OCI-LY7 (cell line): ENCODE results near the gene RAD23B. TPM values are rescaled to one million over a fixed set of nuclear protein-coding genes. Genes with fewer than 3 reads are reported as not detected.

Source experiments
- BruUV-seq: library from RNA; stranded (reverse); fragments of 400-500 nt; replicated peaks from 2 replicates; lab custom pipeline; 2021; lab: Mats Ljungman, UMichigan
- CTCF ChIA-PET: fragments of 300-600 bp; sonication (Branson Sonifier 250); formaldehyde crosslinking; loops from one replicate; lab custom pipeline; 2022; ENCODE audit warnings: antibody characterized with exemption; ENCODE audit not compliant: unreplicated experiment; lab: Charles Lee
- POLR2A ChIA-PET: fragments of 300-600 bp; sonication (Branson Sonifier 250); formaldehyde crosslinking; loops from one replicate; lab custom pipeline; 2022; ENCODE audit warnings: antibody characterized with exemption; lab: Charles Lee
- DNase-seq: peaks from one replicate; pipeline ENCODE4 v3.0.0-alpha.2; 2015; ENCODE audit warnings: low spot score
- H2AFZ ChIP-seq: fragments of 200-600 bp; sonication (generic), shearing (Covaris generic); 2 replicates; pipeline ENCODE4 v1.6.1; 2014; ENCODE audit warnings: mild to moderate bottlenecking, antibody characterized with exemption, low read length, moderate library complexity
- H3K27ac ChIP-seq: fragments of 200-600 bp; sonication (generic); 2 replicates; pipeline ENCODE4 v1.5.1; 2014; ENCODE audit warnings: mixed run types, low read depth, mild to moderate bottlenecking, moderate library complexity, low read length, inconsistent platforms; ENCODE audit not compliant: poor library complexity, severe bottlenecking
- H3K36me3 ChIP-seq: fragments of 200-600 bp; sonication (generic); 2 replicates; pipeline ENCODE4 v1.6.1; 2014; ENCODE audit warnings: mild to moderate bottlenecking, antibody characterized with exemption, low read length, moderate library complexity, mixed read lengths; ENCODE audit not compliant: insufficient read depth
- H3K4me1 ChIP-seq: fragments of 200-600 bp; sonication (generic); 2 replicates; pipeline ENCODE4 v1.5.1; 2014; ENCODE audit warnings: mild to moderate bottlenecking, low read length; ENCODE audit not compliant: insufficient read depth, poor library complexity, severe bottlenecking
- H3K4me2 ChIP-seq: fragments of 200-600 bp; sonication (generic); 2 replicates; pipeline ENCODE4 v1.6.1; 2014; ENCODE audit warnings: mild to moderate bottlenecking, low read length
- H3K4me3 ChIP-seq: fragments of 200-600 bp; sonication (generic); 2 replicates; pipeline ENCODE4 v1.5.1; 2014; ENCODE audit warnings: mild to moderate bottlenecking, low read depth, low read length; ENCODE audit not compliant: poor library complexity, severe bottlenecking
- H3K79me2 ChIP-seq: fragments of 200-600 bp; sonication (generic); 2 replicates; pipeline ENCODE4 v1.6.1; 2016; ENCODE audit warnings: low read depth, mild to moderate bottlenecking, low read length, moderate library complexity, mixed read lengths; ENCODE audit not compliant: insufficient read depth
- H3K9me2 ChIP-seq: fragments of 200-600 bp; sonication (generic); 2 replicates; pipeline ENCODE4 v1.6.1; 2016; ENCODE audit warnings: mild to moderate bottlenecking, low read length, mixed read lengths; ENCODE audit not compliant: insufficient read depth
- H3K9me3 ChIP-seq: fragments of 200-600 bp; sonication (generic); 2 replicates; pipeline ENCODE4 v1.6.1; 2014; ENCODE audit warnings: mild to moderate bottlenecking, mixed run types, low read length, mixed read lengths
- H4K20me1 ChIP-seq: fragments of 200-600 bp; sonication (generic); 2 replicates; pipeline ENCODE4 v1.6.1; 2014; ENCODE audit warnings: mild to moderate bottlenecking, antibody characterized with exemption, low read length, moderate library complexity, mixed read lengths; ENCODE audit not compliant: insufficient read depth
- EZH2phosphoT487 ChIP-seq: fragments of 200-600 bp; sonication (generic); IDR thresholded peaks from 2 replicates; pipeline ENCODE4 v1.6.1; 2018; ENCODE audit warnings: low read depth, borderline replicate concordance, mild to moderate bottlenecking, mixed run types, antibody characterized with exemption, low read length, moderate library complexity, mixed read lengths
- intact Hi-C: fragments of 100-400 bp; cut with micrococcal nuclease; formaldehyde crosslinking; loops from one replicate; pipeline ENCODE4 v1.10.0; 2022; ENCODE audit not compliant: unreplicated experiment
- total RNA-seq, 2 experiments: library from RNA; depleted of rRNA in 1 of 2; stranded (reverse); fragments of >200 nt in 1 of 2; shearing (Covaris generic) in 1 of 2; gene quantifications; 2 replicates each; pipeline ENCODE4 v1.2.3, GENCODE V29; 2014 to 2022
- TF ChIP-seq, protein P1 (sequence below): fragments of 200-600 bp; sonication (generic); conservative IDR thresholded peaks from 2 replicates; pipeline ENCODE4 v1.5.1; 2014; ENCODE audit warnings: mild to moderate bottlenecking, antibody characterized with exemption, low read length, moderate library complexity, mixed read lengths

Gene RAD23B
- total RNA-seq, 2 experiments from 2014 or later = 67.3 to 120 TPM

DNA sequence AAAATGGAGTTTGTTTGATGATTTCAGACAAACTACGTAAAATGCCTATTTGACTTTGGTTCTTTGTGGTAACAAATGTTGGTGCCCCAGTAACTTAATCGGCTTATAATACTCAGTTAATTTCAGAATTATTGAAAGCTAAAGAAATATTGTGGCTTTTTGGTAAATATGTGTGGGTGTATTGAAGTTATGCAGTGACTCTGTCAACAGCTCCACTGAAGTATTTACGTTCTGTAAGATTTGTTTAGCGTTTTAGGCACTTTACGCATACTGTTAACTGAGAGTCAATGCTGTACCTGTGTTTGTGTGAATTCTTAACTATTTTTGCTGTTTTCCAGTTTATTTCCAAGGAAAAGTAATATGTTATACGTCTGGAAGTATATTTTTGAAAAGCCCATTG, 2.2 kb downstream of the RAD23B start:
- Histone ChIP-seq H2AFZ (no peak overlapping the region), H3K9me2 (no peaks in the 10 kb centered on the region), H3K9me3 (no peaks in the 10 kb centered on the region), H3K36me3 (peaks cover 51% of the 10 kb centered on the region), H3K4me1 (peaks cover 28% of the 10 kb centered on the region), H3K4me3 (peak overlapping the region; percentile 94), H4K20me1 (peaks cover 37% of the 10 kb centered on the region), H3K79me2 (peaks cover 78% of the 10 kb centered on the region), H3K4me2 (peak overlapping the region; percentile 79), H3K27ac (peak overlapping the region; percentile 85)
- no peak for TF ChIP-seq EZH2phosphoT487
- TF ChIP-seq, protein P1, sequence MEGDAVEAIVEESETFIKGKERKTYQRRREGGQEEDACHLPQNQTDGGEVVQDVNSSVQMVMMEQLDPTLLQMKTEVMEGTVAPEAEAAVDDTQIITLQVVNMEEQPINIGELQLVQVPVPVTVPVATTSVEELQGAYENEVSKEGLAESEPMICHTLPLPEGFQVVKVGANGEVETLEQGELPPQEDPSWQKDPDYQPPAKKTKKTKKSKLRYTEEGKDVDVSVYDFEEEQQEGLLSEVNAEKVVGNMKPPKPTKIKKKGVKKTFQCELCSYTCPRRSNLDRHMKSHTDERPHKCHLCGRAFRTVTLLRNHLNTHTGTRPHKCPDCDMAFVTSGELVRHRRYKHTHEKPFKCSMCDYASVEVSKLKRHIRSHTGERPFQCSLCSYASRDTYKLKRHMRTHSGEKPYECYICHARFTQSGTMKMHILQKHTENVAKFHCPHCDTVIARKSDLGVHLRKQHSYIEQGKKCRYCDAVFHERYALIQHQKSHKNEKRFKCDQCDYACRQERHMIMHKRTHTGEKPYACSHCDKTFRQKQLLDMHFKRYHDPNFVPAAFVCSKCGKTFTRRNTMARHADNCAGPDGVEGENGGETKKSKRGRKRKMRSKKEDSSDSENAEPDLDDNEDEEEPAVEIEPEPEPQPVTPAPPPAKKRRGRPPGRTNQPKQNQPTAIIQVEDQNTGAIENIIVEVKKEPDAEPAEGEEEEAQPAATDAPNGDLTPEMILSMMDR = no peak
- no peak for DNase-seq
- ChIA-PET POLR2A (interaction anchor here (0.8 to 1.4 kb wide), 2 partner anchors 14 to 20 kb away, joined by 3 to 4 read pairs; no protein-coding TSS in a partner anchor), CTCF (no interaction called here)
- intact Hi-C loops = loop anchor here (2.0 to 10.0 kb wide), 2 partner anchors 14 to 530 kb away; no protein-coding TSS in a partner anchor
- BruUV-seq = no TSS peak

- intact Hi-C loops = loop anchor here (10.0 kb wide), 1 partner anchor 531 kb away; no protein-coding TSS in a partner anchor
- TF ChIP-seq EZH2phosphoT487 = no peak
- TF ChIP-seq, protein P1 = no peak
- Histone ChIP-seq H3K9me2 (no peaks in the 10 kb centered on the region), H3K27ac (no peak overlapping the region), H4K20me1 (peaks cover 45% of the 10 kb centered on the region), H3K9me3 (no peaks in the 10 kb centered on the region), H3K36me3 (peaks cover 58% of the 10 kb centered on the region), H3K4me2 (peak overlapping the region; percentile 79), H2AFZ (no peak overlapping the region), H3K79me2 (peaks cover 86% of the 10 kb centered on the region), H3K4me1 (peaks cover 25% of the 10 kb centered on the region), H3K4me3 (peak overlapping the region; percentile 94)
- TSS peak; percentile 43 for BruUV-seq
- no peak for DNase-seq
- ChIA-PET CTCF (no interaction called here), POLR2A (interaction anchor here (0.5 to 1.4 kb wide), 3 partner anchors 13 to 22 kb away, joined by 3 to 4 read pairs (median 3); no protein-coding TSS in a partner anchor)
Observed at GRCh38 chr9:107286057-107286456, 3.0 kb downstream of the RAD23B start.

- peaks cover 13% of the 10 kb centered on the region for H3K4me1 ChIP-seq
- no peak overlapping the region for H3K27ac ChIP-seq
- DNase-seq = no peak
- TF ChIP-seq, protein P1 = no peak
- TF ChIP-seq EZH2phosphoT487 = no peak
- no peaks in the 10 kb centered on the region for H3K9me2 ChIP-seq
- H3K4me3 ChIP-seq = no peak overlapping the region
- no peaks in the 10 kb centered on the region for H3K9me3 ChIP-seq
- peaks cover 82% of the 10 kb centered on the region for H3K36me3 ChIP-seq
- BruUV-seq = no TSS peak
- peaks cover 100% of the 10 kb centered on the region for H3K79me2 ChIP-seq
- H2AFZ ChIP-seq = no peak overlapping the region
- POLR2A ChIA-PET = interaction anchor here (1.3 kb wide), 1 partner anchor 15 kb away, joined by 3 read pairs; no protein-coding TSS in a partner anchor
- H3K4me2 ChIP-seq = no peak overlapping the region
- intact Hi-C loops = loop anchor here (10.0 kb wide), 1 partner anchor 534 kb away; no protein-coding TSS in a partner anchor
- CTCF ChIA-PET = no interaction called here
- H4K20me1 ChIP-seq = peaks cover 56% of the 10 kb centered on the region
Observed at GRCh38 chr9:107288701-107289100, 5.6 kb downstream of the RAD23B start.
